Measurements from ENCODE around the gene C17orf113. TPM values are rescaled to one million over a fixed set of nuclear protein-coding genes. Genes with fewer than 3 reads are reported as not detected.
"Not testable (repeated sequence)": the region's sequence is repeated elsewhere in the genome, so short reads cannot be mapped to it uniquely, and the experiment has no call there.

Gene C17orf113
- polyA plus RNA-seq, 6 donors from 2014 or later: 0.13 to 0.87 (median 0.58) TPM

DNA sequence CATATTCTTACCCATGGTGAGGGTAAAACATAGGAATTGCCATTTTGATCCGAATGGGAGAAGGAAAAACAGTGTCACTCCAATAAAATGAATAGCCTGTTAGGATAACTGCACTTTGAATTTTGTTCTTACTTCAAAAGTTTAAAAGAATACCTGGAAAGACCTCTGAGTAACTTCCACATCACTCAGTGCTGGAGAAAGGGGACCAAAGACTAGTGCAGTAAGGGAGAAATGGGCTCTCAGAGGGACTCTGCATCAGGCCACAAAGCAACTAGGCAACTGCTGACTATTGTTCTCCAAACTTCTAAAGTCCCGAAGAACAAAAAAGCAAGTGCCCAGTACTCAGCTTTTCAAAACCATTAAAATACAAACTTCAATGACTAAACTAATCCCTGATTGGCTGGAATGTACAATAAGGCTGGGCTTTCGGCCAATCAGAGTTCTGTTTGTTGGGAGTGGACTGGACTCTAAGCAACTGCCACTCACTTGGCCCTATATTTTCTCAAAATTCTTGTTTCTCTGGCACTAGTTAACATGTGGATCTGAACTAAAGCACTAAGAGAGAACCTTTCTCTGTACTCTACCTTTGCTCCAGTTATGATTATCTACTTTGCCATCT is 39.4 kb downstream of the C17orf113 start:
- ATAC-seq (ENCODE audit: low read depth in 2 of 2) (no peak), DNase-seq (no peak)
- Mint-ChIP-seq H3K27ac (peak overlapping the region in 1 of 6 donors; percentile 11), H3K27me3 (no peaks in the 10 kb centered on the region), H3K4me1 (peaks cover 35 to 71% (median 49%) of the 10 kb centered on the region in 3 donors), H3K9me3 (no peaks in the 10 kb centered on the region), H3K36me3 (peaks cover 0 to 4% of the 10 kb centered on the region in 2 donors), H3K4me3 (peak overlapping the region in 1 of 8 donors; percentile 14)

DNA sequence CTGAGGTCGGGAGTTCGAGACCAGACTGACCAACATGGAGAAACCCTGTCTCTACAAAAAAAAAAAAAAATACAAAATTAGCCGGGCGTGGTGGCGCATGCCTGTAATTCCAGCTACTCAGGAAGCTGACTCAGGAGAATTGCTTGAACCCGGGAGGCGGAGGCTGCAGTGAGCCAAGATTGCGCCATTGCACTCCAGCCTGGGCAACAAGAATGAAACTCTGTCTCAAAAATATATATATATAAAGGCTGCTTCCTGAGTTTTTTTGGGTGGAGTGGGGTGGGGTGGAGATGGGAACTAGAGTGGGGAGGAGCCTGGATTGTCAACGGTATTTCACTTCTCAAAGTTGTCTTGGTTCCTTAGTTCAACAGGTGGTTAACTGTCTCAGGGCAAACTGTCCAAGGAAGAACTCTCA is 40.1 kb downstream of the C17orf113 start:
- Mint-ChIP-seq H3K4me3 (peak overlapping the region in 1 of 8 donors; percentile 35), H3K4me1 (peaks cover 33 to 63% (median 44%) of the 10 kb centered on the region in 3 donors)
- not testable (repeated sequence) for ATAC-seq (ENCODE audit: low read depth in 2 of 2); H3K36me3 Mint-ChIP-seq; H3K9me3 Mint-ChIP-seq; H3K27ac Mint-ChIP-seq; DNase-seq; H3K27me3 Mint-ChIP-seq

DNA sequence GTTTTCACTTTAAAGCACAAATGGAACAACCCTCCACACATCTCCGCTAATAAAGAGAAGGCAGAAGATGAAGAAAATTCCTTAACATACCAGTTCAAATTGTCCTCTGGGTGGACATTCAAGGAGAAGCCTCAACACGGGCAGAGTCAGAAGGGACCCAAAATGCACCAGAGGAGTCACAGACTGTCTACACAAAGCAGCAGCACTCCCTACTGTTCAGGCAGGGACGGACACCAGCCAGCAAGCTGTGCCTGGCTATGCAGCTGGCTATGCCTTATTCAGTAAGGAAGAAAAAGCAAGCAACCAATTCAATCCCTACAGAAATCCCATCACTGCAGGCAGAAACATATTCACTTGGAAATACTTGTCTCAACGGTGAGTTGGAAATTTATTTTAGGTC is 41.2 kb downstream of the C17orf113 start:
- Mint-ChIP-seq H3K9me3 (no peaks in the 10 kb centered on the region), H3K36me3 (peaks cover 0 to 4% of the 10 kb centered on the region in 2 donors), H3K4me3 (peak overlapping the region in 1 of 8 donors; percentile 11), H3K27ac (no peak overlapping the region), H3K4me1 (peaks cover 36 to 61% (median 46%) of the 10 kb centered on the region in 3 donors), H3K27me3 (no peaks in the 10 kb centered on the region)
- no peak for DNase-seq
- peak in 1 of 2 donors; percentile 35 for ATAC-seq (ENCODE audit: low read depth in 2 of 2)

DNA sequence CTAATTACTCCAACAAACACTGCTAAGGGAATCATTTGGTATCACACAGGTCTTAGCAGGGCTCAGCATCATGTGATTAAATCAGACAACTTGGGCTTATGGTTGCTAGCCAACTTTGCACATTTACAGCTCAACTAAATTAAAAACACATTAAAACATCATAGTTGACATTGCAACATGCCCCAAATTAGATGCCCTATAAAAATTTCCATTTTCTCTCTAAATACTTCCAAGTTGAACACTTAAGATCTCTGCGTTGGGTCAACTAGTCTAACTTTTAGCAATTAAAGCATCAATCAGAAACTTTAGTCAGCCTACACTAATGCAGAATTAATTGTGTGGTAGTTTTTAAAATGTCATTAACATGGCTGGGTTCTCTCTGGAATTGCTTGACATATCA is 45.2 kb downstream of the C17orf113 start:
- Mint-ChIP-seq H3K9me3 (no peaks in the 10 kb centered on the region), H3K36me3 (no peaks in the 10 kb centered on the region), H3K4me1 (peaks cover 29 to 37% (median 34%) of the 10 kb centered on the region in 3 donors), H3K4me3 (no peak overlapping the region), H3K27ac (peak overlapping the region in 1 of 6 donors; percentile 7), H3K27me3 (no peaks in the 10 kb centered on the region)
- ATAC-seq (ENCODE audit: low read depth in 2 of 2) (no peak), DNase-seq (no peak)

DNA sequence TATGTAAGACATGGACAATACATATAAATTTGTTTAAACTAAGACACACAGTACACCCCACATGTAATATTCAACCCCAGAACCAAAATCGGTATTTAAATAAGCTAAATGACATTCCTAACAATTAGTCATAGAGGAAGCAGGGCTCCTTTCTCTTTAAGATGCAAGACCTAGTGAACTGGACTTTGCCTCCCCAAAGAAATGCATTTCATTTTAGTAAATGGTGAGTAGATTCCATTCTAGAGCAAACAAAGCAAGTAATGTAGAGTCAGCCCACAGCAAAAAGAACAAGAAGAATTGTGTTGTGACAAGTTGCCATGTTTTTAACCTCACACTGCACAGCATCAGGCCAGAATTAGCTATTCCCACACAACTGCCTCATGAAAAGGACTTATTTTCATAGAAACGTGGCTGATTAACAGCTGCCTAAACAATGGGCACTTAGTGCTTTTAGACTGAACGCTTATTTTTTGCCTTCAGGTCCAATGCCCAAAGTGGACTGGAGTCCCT is 47.6 kb downstream of the C17orf113 start:
- DNase-seq (no peak), ATAC-seq (ENCODE audit: low read depth in 2 of 2) (no peak)
- peaks cover 5 to 8% of the 10 kb centered on the region in 2 donors for H3K36me3 Mint-ChIP-seq
- peaks cover 19 to 32% (median 22%) of the 10 kb centered on the region in 3 donors for H3K4me1 Mint-ChIP-seq
- peak overlapping the region in 2 of 6 donors; percentile 26 to 60 for H3K27ac Mint-ChIP-seq
- no peaks in the 10 kb centered on the region for H3K27me3 Mint-ChIP-seq
- no peaks in the 10 kb centered on the region for H3K9me3 Mint-ChIP-seq
- H3K4me3 Mint-ChIP-seq: no peak overlapping the region

DNA sequence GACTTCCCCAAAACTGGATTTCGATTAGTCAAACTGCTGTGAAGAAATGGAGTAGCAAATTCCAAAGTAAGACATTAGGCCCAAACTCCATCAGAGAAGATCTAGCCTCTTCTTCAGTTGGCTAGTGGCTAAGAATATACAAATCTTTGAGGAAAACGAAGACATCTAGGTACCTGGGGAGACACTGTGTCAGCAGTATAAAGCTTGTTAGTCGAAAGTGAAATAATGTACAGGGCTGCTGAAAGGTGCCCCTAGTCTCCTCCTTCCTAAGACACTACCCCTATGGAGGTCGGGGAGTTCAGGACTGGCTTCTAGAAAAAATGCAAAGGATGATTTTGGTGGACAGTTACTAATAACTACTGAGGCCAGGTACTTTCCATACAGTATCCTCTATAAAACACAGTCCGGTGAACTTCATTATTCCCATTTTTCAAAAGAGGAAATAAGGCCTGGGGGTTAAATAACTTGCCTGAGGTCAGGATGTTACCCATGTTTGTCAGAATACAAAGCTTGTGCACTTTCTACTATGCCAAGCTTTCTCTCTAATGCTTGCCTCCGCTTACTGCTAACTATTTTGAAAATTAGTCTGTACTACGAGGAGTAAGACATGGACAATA is 48.1 kb downstream of the C17orf113 start:
- no peak for DNase-seq
- Mint-ChIP-seq H3K4me1 (peaks cover 19 to 30% (median 19%) of the 10 kb centered on the region in 3 donors), H3K9me3 (no peaks in the 10 kb centered on the region), H3K4me3 (no peak overlapping the region), H3K36me3 (peaks cover 5 to 8% of the 10 kb centered on the region in 2 donors), H3K27ac (peak overlapping the region in 1 of 6 donors; percentile 26), H3K27me3 (no peaks in the 10 kb centered on the region)
- no peak for ATAC-seq (ENCODE audit: low read depth in 2 of 2)

DNA sequence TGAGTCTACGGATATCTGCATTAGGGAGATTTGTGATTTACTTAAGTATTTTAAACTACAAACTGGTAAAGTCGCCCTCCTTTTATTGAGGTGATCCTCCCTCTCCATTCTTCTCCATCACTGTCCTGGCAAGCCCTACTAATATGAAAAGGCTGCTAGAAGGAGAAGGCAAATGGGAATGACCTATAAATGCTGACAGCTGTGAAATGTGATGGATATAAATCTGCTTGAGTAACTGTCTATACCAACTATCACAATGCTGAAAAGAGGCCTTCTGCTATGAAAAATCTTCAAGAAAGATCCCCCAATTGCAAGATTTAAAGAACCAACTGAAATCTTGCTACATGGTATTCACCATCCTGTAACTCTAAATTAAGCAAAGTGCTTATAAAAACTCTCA is 48.7 kb downstream of the C17orf113 start:
- no peak overlapping the region for H3K27ac Mint-ChIP-seq
- peaks cover 5 to 11% of the 10 kb centered on the region in 2 donors for H3K36me3 Mint-ChIP-seq
- ATAC-seq (ENCODE audit: low read depth in 2 of 2) (no peak), DNase-seq (no peak)
- H3K9me3 Mint-ChIP-seq: no peaks in the 10 kb centered on the region
- peaks cover 19 to 31% (median 22%) of the 10 kb centered on the region in 3 donors for H3K4me1 Mint-ChIP-seq
- H3K27me3 Mint-ChIP-seq: no peaks in the 10 kb centered on the region
- H3K4me3 Mint-ChIP-seq: no peak overlapping the region

DNA sequence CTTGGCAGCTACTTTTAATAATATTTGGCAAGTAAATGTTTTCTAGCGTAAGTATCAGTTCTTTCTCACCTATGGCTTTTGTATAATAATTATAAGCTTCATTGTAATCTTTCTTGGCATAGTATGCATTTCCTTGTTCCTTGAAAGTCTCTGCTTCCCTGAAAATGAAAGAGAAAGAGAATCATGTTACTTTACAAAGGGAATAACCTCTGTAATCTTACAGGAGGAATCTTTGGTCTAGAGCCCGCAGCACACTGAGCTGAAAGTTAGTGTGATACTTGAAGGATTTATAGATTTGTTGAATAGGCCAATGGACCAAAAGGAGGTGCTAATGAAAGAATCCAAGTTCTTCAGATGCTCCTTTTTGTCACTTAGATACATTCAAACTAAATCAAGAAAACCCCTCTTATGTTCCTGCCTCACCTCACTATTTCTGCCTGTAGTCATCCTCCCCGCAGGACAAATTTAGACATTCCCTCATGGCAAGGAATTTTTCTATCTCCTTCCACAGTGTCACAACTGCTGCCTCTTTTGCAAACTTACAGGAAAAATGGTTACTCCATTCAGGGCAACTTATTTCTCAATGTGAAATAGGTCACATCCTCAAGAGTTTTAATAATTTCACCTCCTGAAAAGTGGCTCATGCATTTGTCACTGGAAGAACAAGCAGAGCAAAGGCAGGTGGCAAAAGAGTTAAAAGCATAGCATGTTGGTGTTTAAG is 49.8 kb downstream of the C17orf113 start:
- DNase-seq (no peak), ATAC-seq (ENCODE audit: low read depth in 2 of 2) (no peak)
- Mint-ChIP-seq H3K27ac (peak overlapping the region in 4 of 6 donors; percentile 18 to 57 (median 35)), H3K4me3 (no peak overlapping the region), H3K4me1 (peaks cover 30 to 42% (median 33%) of the 10 kb centered on the region in 3 donors), H3K27me3 (no peaks in the 10 kb centered on the region), H3K36me3 (peaks cover 9 to 20% of the 10 kb centered on the region in 2 donors), H3K9me3 (no peaks in the 10 kb centered on the region)

DNA sequence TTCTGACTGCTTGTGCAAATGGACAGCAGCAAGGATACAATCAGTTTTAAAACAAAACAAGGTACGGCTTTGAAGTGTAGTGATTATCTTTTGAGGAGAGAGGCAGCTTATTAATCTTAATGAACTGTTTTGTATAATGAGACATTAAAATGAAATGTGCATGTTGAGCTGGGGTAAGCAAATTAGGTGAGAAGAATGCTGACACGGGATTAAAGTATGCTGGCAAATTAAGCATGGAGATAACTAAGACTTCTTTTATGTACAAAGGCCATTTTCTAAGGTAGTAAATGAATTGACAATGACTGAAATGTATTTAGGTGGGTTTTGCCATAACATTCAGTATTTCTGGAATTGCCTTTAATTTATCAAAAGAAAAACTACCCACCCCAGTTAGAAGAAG is 51.9 kb downstream of the C17orf113 start:
- ATAC-seq (ENCODE audit: low read depth in 2 of 2) (no peak), DNase-seq (no peak)
- peak overlapping the region in 2 of 6 donors; percentile 4 to 56 for H3K27ac Mint-ChIP-seq
- peaks cover 9 to 20% of the 10 kb centered on the region in 2 donors for H3K36me3 Mint-ChIP-seq
- peaks cover 24 to 34% (median 28%) of the 10 kb centered on the region in 3 donors for H3K4me1 Mint-ChIP-seq
- no peaks in the 10 kb centered on the region for H3K27me3 Mint-ChIP-seq
- no peaks in the 10 kb centered on the region for H3K9me3 Mint-ChIP-seq
- H3K4me3 Mint-ChIP-seq: no peak overlapping the region

DNA sequence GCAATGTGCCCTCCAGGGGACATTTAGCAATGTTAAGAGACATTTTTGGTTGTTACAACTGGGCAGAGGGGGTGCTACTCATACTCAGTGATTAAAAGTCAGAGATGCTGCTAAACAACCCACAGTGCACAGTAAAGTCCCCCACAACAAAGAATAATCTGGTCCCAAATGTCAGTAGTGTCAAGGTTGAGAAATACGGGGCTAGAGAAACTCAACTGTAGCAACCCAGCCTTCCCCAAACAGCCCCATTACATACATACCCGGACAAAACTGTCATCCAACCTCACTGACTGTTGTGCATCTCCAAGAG is 53.6 kb downstream of the C17orf113 start:
- no peak for DNase-seq
- Mint-ChIP-seq H3K4me3 (peak overlapping the region in 6 of 8 donors; percentile 4 to 84 (median 80)), H3K4me1 (peaks cover 15 to 21% (median 17%) of the 10 kb centered on the region in 3 donors), H3K36me3 (peaks cover 9 to 20% of the 10 kb centered on the region in 2 donors), H3K27me3 (no peaks in the 10 kb centered on the region), H3K27ac (peak overlapping the region; percentile 41 to 98 (median 91)), H3K9me3 (no peaks in the 10 kb centered on the region)
- ATAC-seq (ENCODE audit: low read depth in 2 of 2): no peak

DNA sequence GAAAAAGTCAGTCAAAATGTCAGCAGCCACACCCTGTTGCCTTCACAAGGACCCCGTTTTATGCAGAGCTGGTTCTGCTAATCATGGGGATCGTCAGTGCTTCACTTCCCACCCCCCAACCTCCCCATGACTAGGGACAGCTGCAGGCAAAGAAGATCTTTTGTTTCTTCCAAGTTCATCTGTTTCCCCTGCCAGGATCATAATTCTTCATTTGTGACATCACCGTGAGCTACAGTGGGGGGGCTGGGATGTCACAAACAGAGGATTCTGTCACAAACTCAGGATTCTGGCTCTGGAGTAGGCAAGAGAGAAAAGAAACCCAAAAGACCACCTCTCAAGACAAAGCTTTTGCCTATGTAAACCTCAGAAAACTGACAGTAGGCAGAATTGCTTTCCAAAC is 57.8 kb downstream of the C17orf113 start:
- Mint-ChIP-seq H3K9me3 (no peaks in the 10 kb centered on the region), H3K27ac (peak overlapping the region in 1 of 6 donors; percentile 87), H3K4me3 (peak overlapping the region in 1 of 8 donors; percentile 47), H3K36me3 (peaks cover 13 to 19% of the 10 kb centered on the region in 2 donors), H3K4me1 (peaks cover 15 to 21% (median 20%) of the 10 kb centered on the region in 3 donors), H3K27me3 (no peaks in the 10 kb centered on the region)
- DNase-seq: no peak
- no peak for ATAC-seq (ENCODE audit: low read depth in 2 of 2)

DNA sequence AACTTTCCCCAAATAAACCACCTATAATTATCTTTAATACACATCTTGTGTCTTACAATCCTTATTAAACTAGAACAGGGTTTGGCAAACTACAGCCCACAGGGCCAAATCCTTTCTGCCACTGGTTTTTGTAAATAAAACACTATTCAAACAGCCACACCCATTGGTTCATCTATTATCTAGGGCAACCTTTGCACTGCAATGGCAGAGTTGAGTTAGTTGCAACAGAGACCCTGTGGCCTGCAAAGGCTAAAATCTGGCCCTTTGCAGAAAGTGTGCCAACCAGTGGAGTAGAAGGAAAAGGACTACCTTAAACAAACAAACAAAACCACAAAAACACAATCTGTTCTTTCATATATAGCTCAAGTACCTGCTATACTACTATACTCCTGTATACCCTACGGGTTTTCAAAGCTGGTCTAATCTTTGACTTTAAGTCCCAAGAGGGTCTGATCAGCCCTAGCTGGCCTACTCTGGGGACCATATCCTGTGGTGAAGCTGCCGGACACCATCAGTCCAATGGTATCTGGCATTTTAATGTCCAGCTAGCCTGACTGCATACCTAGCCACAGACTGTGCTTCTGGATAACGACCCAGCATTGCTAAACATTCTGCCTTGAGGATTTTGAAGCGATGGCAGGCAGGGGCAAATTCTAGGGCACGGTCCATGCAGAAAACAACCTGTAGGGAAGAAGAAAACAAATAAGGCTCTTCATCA is 60.5 kb downstream of the C17orf113 start:
- no peaks in the 10 kb centered on the region for H3K27me3 Mint-ChIP-seq
- ATAC-seq (ENCODE audit: low read depth in 2 of 2) (no peak), DNase-seq (no peak)
- H3K9me3 Mint-ChIP-seq: no peaks in the 10 kb centered on the region
- H3K4me3 Mint-ChIP-seq: no peak overlapping the region
- H3K27ac Mint-ChIP-seq: no peak overlapping the region
- H3K4me1 Mint-ChIP-seq: peaks cover 0 to 5% (median 0%) of the 10 kb centered on the region in 3 donors
- H3K36me3 Mint-ChIP-seq: peaks cover 7 to 14% of the 10 kb centered on the region in 2 donors

DNA sequence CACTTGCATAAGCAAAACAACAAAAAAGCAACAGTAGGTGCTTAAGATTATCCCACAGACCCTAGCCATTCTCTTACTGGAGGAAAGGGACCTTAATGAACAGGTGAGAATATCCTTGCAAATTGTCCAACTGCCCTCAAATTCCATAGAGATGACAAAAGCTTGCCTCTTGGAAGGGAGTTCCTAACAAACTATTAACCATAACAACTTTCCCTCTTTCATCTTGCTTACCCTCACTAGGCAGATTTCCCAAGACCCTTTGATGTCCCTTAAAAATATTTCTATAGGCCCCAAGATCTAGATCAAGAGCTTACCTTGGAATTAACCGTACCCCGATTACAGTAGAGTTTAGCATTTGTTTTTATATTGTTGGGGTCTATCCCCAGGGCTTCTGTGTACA is 62.0 kb downstream of the C17orf113 start:
- Mint-ChIP-seq H3K27ac (peak overlapping the region in 2 of 6 donors; percentile 30 to 88), H3K4me1 (peaks cover 0 to 11% (median 0%) of the 10 kb centered on the region in 3 donors), H3K36me3 (peaks cover 15 to 17% of the 10 kb centered on the region in 2 donors), H3K27me3 (no peaks in the 10 kb centered on the region), H3K4me3 (no peak overlapping the region), H3K9me3 (no peaks in the 10 kb centered on the region)
- DNase-seq: no peak
- ATAC-seq (ENCODE audit: low read depth in 2 of 2): no peak

All from naive B cell (primary cell).